Measurements from ENCODE around the gene ACOXL. TPM values are rescaled to one million over a fixed set of nuclear protein-coding genes. Genes with fewer than 3 reads are reported as not detected.

The ACOXL gene
- total and polyA plus RNA-seq, 2 donors (not counting 3 experiments of a cell fraction or from before 2014, with no cell fraction given), result not detected

DNA sequence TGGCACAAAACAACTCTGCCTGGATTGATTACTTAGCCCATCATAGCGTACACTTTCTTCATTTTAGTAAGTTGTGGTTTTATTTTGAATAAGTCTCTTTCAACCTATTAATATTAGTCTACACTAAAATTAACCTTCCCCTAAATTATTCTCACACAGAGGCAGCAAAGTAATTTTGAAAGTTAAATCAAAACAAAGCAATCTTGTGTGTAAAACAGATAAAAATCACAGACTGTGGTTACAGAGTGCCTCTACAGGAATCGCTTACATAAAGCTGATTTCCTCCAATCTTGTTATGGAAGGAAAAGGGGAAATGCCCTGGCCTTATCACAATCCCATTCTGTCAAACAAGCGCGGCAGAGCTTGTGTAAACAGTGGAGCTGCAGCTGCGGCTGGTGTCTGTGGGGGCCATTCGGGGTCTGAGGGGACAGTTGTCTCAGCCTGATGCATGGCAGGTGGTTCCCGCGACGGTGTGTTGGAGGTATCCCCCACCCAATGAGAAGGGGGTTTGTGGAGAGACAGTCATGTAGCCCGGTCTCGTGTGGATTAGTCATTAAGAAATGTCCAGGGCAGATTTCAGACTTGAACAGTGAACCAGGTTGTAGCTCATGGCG, 430.5 kb downstream of the ACOXL start:
- Histone ChIP-seq H2AFZ (ENCODE audit: low read depth, low read length) (no peak overlapping the region), H4K20me1 (replicated peaks; ENCODE audit: control insufficient read depth, extremely low read depth, insufficient read depth, low read length) (no peaks in the 10 kb centered on the region), H3K9ac (replicated peaks; ENCODE audit: extremely low read depth, insufficient read depth, low read length) (no peak overlapping the region), H3K9me1 (replicated peaks; ENCODE audit: control insufficient read depth, extremely low read depth, insufficient read depth, low read length) (no peaks in the 10 kb centered on the region), H3K27me3 (ENCODE audit: control insufficient read depth in 2 of 2, insufficient read depth in 2 of 2, low read length in 2 of 2) (peaks cover 5 to 25% of the 10 kb centered on the region in 2 experiments), H3K27ac (ENCODE audit: insufficient read depth, low read depth, low read length) (peak overlapping the region; percentile 39), H3K36me3 (ENCODE audit: control insufficient read depth in 2 of 2, extremely low read depth in 1 of 2, insufficient read depth in 2 of 2, low read length in 2 of 2) (peaks cover 0 to 14% of the 10 kb centered on the region in 2 experiments), H3K4me3 (replicated peaks in 1 of 3; ENCODE audit: insufficient read depth in 1 of 3, low read depth in 1 of 3, low read length in 3 of 3) (no peak overlapping the region), H3K4me1 (ENCODE audit: control insufficient read depth, extremely low read depth, insufficient read depth, low read length) (peaks cover 31% of the 10 kb centered on the region), H3K79me2 (ENCODE audit: control insufficient read depth, insufficient read depth, low read length) (no peaks in the 10 kb centered on the region), H3K4me2 (ENCODE audit: insufficient read depth, low read length) (peak overlapping the region; percentile 57), H3K9me3 (replicated peaks; ENCODE audit: control insufficient read depth, insufficient read depth, low read length) (no peaks in the 10 kb centered on the region)
- DNase-seq (ENCODE audit: low read depth, low spot score) (peak; percentile 97), FAIRE-seq (peak; percentile 84)
- intact Hi-C loops (cut with micrococcal nuclease), result loop anchor here (1.0 kb wide), 2 partner anchors 39 to 41 kb away; no protein-coding TSS in a partner anchor
- TSS peak; percentile 85 for BruUV-seq (replicated peaks)
- ChIA-PET POLR2A (interaction anchor here (2.2 kb wide), 1 partner anchor 42 kb away, joined by 9 read pairs; the partner anchor contains the start of gene BCL2L11), CTCF (interaction anchor here (0.6 to 3.4 kb wide), 8 partner anchors 9 to 45 kb away, joined by 3 to 30 read pairs (median 3); partner anchors contain the start of gene BCL2L11)
- peak; percentile 47 for TF ChIP-seq FOS (IDR thresholded peaks at IDR 0.05; ENCODE audit: borderline replicate concordance, insufficient read depth, low read length)
- peak; percentile 21 for TF ChIP-seq JUN (IDR thresholded peaks at IDR 0.05; ENCODE audit: borderline replicate concordance, insufficient read depth, insufficient read length, low read depth)
- TF ChIP-seq, protein P1, sequence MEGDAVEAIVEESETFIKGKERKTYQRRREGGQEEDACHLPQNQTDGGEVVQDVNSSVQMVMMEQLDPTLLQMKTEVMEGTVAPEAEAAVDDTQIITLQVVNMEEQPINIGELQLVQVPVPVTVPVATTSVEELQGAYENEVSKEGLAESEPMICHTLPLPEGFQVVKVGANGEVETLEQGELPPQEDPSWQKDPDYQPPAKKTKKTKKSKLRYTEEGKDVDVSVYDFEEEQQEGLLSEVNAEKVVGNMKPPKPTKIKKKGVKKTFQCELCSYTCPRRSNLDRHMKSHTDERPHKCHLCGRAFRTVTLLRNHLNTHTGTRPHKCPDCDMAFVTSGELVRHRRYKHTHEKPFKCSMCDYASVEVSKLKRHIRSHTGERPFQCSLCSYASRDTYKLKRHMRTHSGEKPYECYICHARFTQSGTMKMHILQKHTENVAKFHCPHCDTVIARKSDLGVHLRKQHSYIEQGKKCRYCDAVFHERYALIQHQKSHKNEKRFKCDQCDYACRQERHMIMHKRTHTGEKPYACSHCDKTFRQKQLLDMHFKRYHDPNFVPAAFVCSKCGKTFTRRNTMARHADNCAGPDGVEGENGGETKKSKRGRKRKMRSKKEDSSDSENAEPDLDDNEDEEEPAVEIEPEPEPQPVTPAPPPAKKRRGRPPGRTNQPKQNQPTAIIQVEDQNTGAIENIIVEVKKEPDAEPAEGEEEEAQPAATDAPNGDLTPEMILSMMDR (IDR thresholded peaks at IDR 0.05; ENCODE audit: extremely low read depth in 1 of 2, insufficient read depth in 1 of 2, low read depth in 1 of 2, low read length in 2 of 2), result no peak
- peak; percentile 99 for TF ChIP-seq GATA2 (IDR thresholded peaks at IDR 0.05; ENCODE audit: insufficient read depth, insufficient read length, low read depth, low read length)
- no peak for TF ChIP-seq EZH2 (IDR thresholded peaks at IDR 0.05; ENCODE audit: borderline replicate concordance, low read depth, low read length, severe bottlenecking)
- TF ChIP-seq POLR2AphosphoS5 (IDR thresholded peaks at IDR 0.05; ENCODE audit: insufficient read depth, low read depth, low read length), result peak; percentile 98
- peak; percentile 79 for TF ChIP-seq POLR2A (IDR thresholded peaks at IDR 0.05; ENCODE audit: low read depth, low read length)
- dilution Hi-C loops (cut with MboI; ENCODE audit: extremely low pct_ligation_motif_present, low sequenced_read_pairs), result no loop called here
